ENCODE measurements around the gene CGREF1. TPM values are rescaled to one million over a fixed set of nuclear protein-coding genes. Genes with fewer than 3 reads are reported as not detected.

Gene CGREF1
- total RNA-seq, 1 experiment from 2014 or later: 12.9 TPM

- intact Hi-C loops (cut with micrococcal nuclease): no loop called here
- CTCF ChIA-PET: interaction anchor here (0.8 kb wide), 1 partner anchor 14 kb away, joined by 3 read pairs; no protein-coding TSS in a partner anchor
- peaks cover 13% of the 10 kb centered on the region for H3K36me3 Mint-ChIP-seq (ENCODE audit: insufficient read depth, unreplicated experiment)
- BruUV-seq (replicated peaks): no TSS peak
- no peaks in the 10 kb centered on the region for H3K27me3 Mint-ChIP-seq (ENCODE audit: insufficient read depth, unreplicated experiment)
- no peak for DNase-seq (ENCODE audit: unreplicated experiment)
- H3K4me1 Mint-ChIP-seq (ENCODE audit: insufficient read depth, unreplicated experiment): peaks cover 11% of the 10 kb centered on the region
- no peaks in the 10 kb centered on the region for H3K9me3 Mint-ChIP-seq (ENCODE audit: unreplicated experiment)
- H3K27ac Mint-ChIP-seq (ENCODE audit: low read depth, unreplicated experiment): no peak overlapping the region
- no peak overlapping the region for H3K4me3 Mint-ChIP-seq (ENCODE audit: unreplicated experiment)
- POLR2A ChIA-PET: no interaction called here
- TF ChIP-seq CTCF (IDR thresholded peaks at IDR 0.05; ENCODE audit: unreplicated experiment): no peak
Observed at GRCh38 chr2:27137322-27137935, 18.5 kb upstream of the CGREF1 start.

- TF ChIP-seq CTCF (IDR thresholded peaks at IDR 0.05; ENCODE audit: unreplicated experiment): no peak
- CTCF ChIA-PET: interaction anchor here (0.6 to 1.3 kb wide), 2 partner anchors 55 to 166 kb away, joined by 4 to 6 read pairs; no protein-coding TSS in a partner anchor
- POLR2A ChIA-PET: no interaction called here
- no peaks in the 10 kb centered on the region for H3K9me3 Mint-ChIP-seq (ENCODE audit: unreplicated experiment)
- no peak for DNase-seq (ENCODE audit: unreplicated experiment)
- H3K27me3 Mint-ChIP-seq (ENCODE audit: insufficient read depth, unreplicated experiment): no peaks in the 10 kb centered on the region
- no peak overlapping the region for H3K4me3 Mint-ChIP-seq (ENCODE audit: unreplicated experiment)
- BruUV-seq (replicated peaks): no TSS peak
- peaks cover 13% of the 10 kb centered on the region for H3K36me3 Mint-ChIP-seq (ENCODE audit: insufficient read depth, unreplicated experiment)
- peaks cover 11% of the 10 kb centered on the region for H3K4me1 Mint-ChIP-seq (ENCODE audit: insufficient read depth, unreplicated experiment)
- intact Hi-C loops (cut with micrococcal nuclease): no loop called here
- H3K27ac Mint-ChIP-seq (ENCODE audit: low read depth, unreplicated experiment): no peak overlapping the region
Observed at GRCh38 chr2:27136751-27137150, 17.8 kb upstream of the CGREF1 start.

GRCh38 chr2:27135478-27135955 lies 16.6 kb upstream of the CGREF1 start:
- TF ChIP-seq CTCF (IDR thresholded peaks at IDR 0.05; ENCODE audit: unreplicated experiment): no peak
- Mint-ChIP-seq H3K27ac (ENCODE audit: low read depth, unreplicated experiment) (peak overlapping the region; percentile 19), H3K4me3 (ENCODE audit: unreplicated experiment) (peak overlapping the region; percentile 91), H3K9me3 (ENCODE audit: unreplicated experiment) (no peaks in the 10 kb centered on the region), H3K36me3 (ENCODE audit: insufficient read depth, unreplicated experiment) (peaks cover 19% of the 10 kb centered on the region), H3K4me1 (ENCODE audit: insufficient read depth, unreplicated experiment) (peaks cover 11% of the 10 kb centered on the region), H3K27me3 (ENCODE audit: insufficient read depth, unreplicated experiment) (no peaks in the 10 kb centered on the region)
- ChIA-PET POLR2A (interaction anchor here (0.6 to 2.5 kb wide), 3 partner anchors 77 to 245 kb away, joined by 3 to 20 read pairs (median 9); partner anchors contain the start of genes ATRAID, GTF3C2, SLC5A6 and ZNF513), CTCF (interaction anchor here (0.8 to 1.3 kb wide), 2 partner anchors 56 to 347 kb away, joined by 3 to 6 read pairs; no protein-coding TSS in a partner anchor)
- no peak for DNase-seq (ENCODE audit: unreplicated experiment)
- intact Hi-C loops (cut with micrococcal nuclease): no loop called here
- no TSS peak for BruUV-seq (replicated peaks)

- POLR2A ChIA-PET: interaction anchor here (0.6 to 2.5 kb wide), 13 partner anchors 10 to 246 kb away, joined by 3 to 20 read pairs (median 3); partner anchors contain the start of genes ABHD1, ATRAID, CAD and GTF3C2
- H3K9me3 Mint-ChIP-seq (ENCODE audit: unreplicated experiment): no peaks in the 10 kb centered on the region
- no peak for DNase-seq (ENCODE audit: unreplicated experiment)
- peaks cover 11% of the 10 kb centered on the region for H3K4me1 Mint-ChIP-seq (ENCODE audit: insufficient read depth, unreplicated experiment)
- no peak for TF ChIP-seq CTCF (IDR thresholded peaks at IDR 0.05; ENCODE audit: unreplicated experiment)
- H3K27me3 Mint-ChIP-seq (ENCODE audit: insufficient read depth, unreplicated experiment): no peaks in the 10 kb centered on the region
- CTCF ChIA-PET: interaction anchor here (0.6 to 1.6 kb wide), 4 partner anchors 84 to 1674 kb away, joined by 3 to 4 read pairs (median 3); no protein-coding TSS in a partner anchor
- intact Hi-C loops (cut with micrococcal nuclease): loop anchor here (5.0 kb wide), 1 partner anchor 57 kb away; no protein-coding TSS in a partner anchor
- peak overlapping the region; percentile 91 for H3K4me3 Mint-ChIP-seq (ENCODE audit: unreplicated experiment)
- peak overlapping the region; percentile 92 for H3K27ac Mint-ChIP-seq (ENCODE audit: low read depth, unreplicated experiment)
- BruUV-seq (replicated peaks): no TSS peak
- peaks cover 19% of the 10 kb centered on the region for H3K36me3 Mint-ChIP-seq (ENCODE audit: insufficient read depth, unreplicated experiment)
Observed at GRCh38 chr2:27134781-27135477, 16.0 kb upstream of the CGREF1 start.
